Measurements from ENCODE around the gene TAF5L.

- TF ChIP-seq CTCF (conservative IDR thresholded peaks at IDR 0.05; ENCODE audit: low read length) (no peak), EZH2phosphoT487 (IDR thresholded peaks at IDR 0.05; ENCODE audit: borderline replicate concordance, low read depth, low read length) (no peak)
Measured at GRCh38 chr1:229657993-229658755, 32.3 kb upstream of the TAF5L start.
